Breast epithelium (tissue), 4 donors: ENCODE data around the gene GPR137. TPM values are rescaled to one million over a fixed set of nuclear protein-coding genes. Genes with fewer than 3 reads are reported as not detected.
A peak's percentile ranks its signal among the peaks of the same experiment; 100 is the strongest.

ENCODE experiments used
- DNase-seq, 2 donors: peaks; one replicate each; pipeline ENCODE4 v3.0.0-alpha.2; 2019; ENCODE audit warnings: low spot score in 2 of 2
- H3K27ac ChIP-seq, 2 donors: fragments of 200-600 bp; sonication (generic) in 1 of 2; one replicate each; pipeline ENCODE4 v1.5.1; 2016 to 2019; ENCODE audit warnings: mild to moderate bottlenecking in 1 of 2
- H3K27me3 ChIP-seq, 2 donors: fragments of 200-600 bp; sonication (generic) in 1 of 2; one replicate each; pipeline versions ENCODE4 v1.5.1 to v1.6.0; 2017 to 2019; ENCODE audit warnings: control low read depth in 1 of 2, mild to moderate bottlenecking in 1 of 2
- H3K36me3 ChIP-seq: fragments of 200-600 bp; one replicate; pipeline ENCODE4 v1.5.1; 2019
- H3K4me1 ChIP-seq, 2 donors: fragments of 200-600 bp; sonication (generic); one replicate each; pipeline ENCODE4 v1.5.1; 2016 to 2019; ENCODE audit warnings: control low read depth in 1 of 2
- H3K4me3 ChIP-seq, 3 donors: fragments of 200-600 bp; sonication (generic); 1 replicate in 2 of 3; 2 replicates in 1 of 3; pipeline ENCODE4 v1.5.1; 2016 to 2019; ENCODE audit warnings: mild to moderate bottlenecking in 3 of 3, moderate library complexity in 2 of 3
- H3K9me3 ChIP-seq, 2 donors: fragments of 200-600 bp; sonication (generic) in 1 of 2; one replicate each; pipeline ENCODE4 v1.5.1; 2016 to 2019; ENCODE audit warnings: control low read depth in 1 of 2
- POLR2A ChIP-seq: fragments of 450-650 bp; IDR thresholded peaks from one replicate; pipeline ENCODE4 v1.6.1; 2016; ENCODE audit warnings: antibody characterized with exemption, mild to moderate bottlenecking, moderate library complexity
- POLR2AphosphoS5 ChIP-seq, 3 donors: sonication (generic); formaldehyde crosslinking; IDR thresholded peaks; one replicate each; pipeline ENCODE4 v1.6.1; 2017; ENCODE audit warnings: antibody characterized with exemption in 3 of 3
- intact Hi-C: fragments of 100-400 bp; cut with DNase I; formaldehyde crosslinking; loops from one replicate; pipeline ENCODE4 v1.15.1; 2023; ENCODE audit warnings: low total_unique reads
- total RNA-seq, 3 donors: library from RNA; depleted of rRNA; stranded (reverse); fragments of >200 nt; gene quantifications; one replicate each; pipeline ENCODE4 v1.1.0, GENCODE V29; 2016
- TF ChIP-seq, protein P1 (sequence below), 3 donors: fragments of 450-650 bp; IDR thresholded peaks; one replicate each; pipeline ENCODE4 v1.5.1; 2016 to 2017; ENCODE audit warnings: antibody characterized with exemption in 3 of 3, mild to moderate bottlenecking in 3 of 3, moderate library complexity in 3 of 3

Gene GPR137
- total RNA-seq, 3 donors from 2014 or later, result 8.9 to 14.7 (median 11.1) TPM

DNA sequence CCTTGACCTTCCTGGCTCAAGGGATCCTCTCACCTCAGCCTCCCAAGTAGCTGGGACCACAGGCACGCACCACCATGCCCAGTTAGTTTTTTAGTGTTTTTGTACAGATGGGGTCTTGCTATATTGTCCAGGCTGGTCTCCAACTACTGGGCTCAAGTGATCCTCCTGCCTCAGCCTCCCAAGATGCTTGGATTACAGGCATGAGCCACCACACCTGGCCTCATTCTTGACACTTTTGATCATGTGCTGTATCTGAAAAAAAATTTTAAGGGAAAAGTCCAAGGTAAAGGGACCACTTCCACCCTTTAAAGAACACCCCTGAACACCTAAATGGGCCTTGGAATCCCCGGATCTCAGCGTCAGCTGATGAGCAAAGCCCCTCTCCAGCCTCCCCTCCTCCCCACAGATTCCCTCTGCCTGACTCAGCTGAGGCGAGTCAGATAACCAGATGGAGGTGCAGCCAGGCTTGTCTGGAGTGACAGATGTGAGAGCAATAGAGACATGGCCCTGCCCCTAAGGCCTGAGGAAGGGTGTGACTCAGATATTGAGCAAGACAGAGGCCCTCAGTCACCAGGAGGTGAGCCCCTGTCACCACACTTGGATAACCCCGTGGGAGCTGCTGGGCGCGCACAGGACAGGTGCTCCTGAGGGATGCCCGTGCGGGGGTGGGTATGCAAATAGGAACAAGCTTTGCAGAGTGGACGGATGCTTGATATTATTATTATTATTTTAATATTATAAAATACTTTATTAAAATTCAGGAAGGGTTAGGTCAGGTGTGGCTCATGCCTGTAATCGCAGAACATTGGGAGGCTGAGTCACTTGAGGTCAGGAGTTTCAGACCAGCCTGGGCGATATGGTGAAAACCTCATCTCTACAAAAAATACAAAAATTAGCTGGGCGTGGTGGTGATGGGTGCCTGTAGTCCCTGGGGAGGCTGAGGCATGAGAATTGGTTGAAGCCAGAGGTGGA is 49.4 kb downstream of the GPR137 start:
- H3K27ac ChIP-seq, result no peak overlapping the region
- no peaks in the 10 kb centered on the region for H3K27me3 ChIP-seq
- H3K9me3 ChIP-seq, result no peaks in the 10 kb centered on the region
- H3K4me1 ChIP-seq, result no peaks in the 10 kb centered on the region
- intact Hi-C loops, result no loop called here
- DNase-seq, result no peak
- H3K36me3 ChIP-seq, result no peaks in the 10 kb centered on the region
- TF ChIP-seq POLR2A, result no peak
- TF ChIP-seq, protein P1, sequence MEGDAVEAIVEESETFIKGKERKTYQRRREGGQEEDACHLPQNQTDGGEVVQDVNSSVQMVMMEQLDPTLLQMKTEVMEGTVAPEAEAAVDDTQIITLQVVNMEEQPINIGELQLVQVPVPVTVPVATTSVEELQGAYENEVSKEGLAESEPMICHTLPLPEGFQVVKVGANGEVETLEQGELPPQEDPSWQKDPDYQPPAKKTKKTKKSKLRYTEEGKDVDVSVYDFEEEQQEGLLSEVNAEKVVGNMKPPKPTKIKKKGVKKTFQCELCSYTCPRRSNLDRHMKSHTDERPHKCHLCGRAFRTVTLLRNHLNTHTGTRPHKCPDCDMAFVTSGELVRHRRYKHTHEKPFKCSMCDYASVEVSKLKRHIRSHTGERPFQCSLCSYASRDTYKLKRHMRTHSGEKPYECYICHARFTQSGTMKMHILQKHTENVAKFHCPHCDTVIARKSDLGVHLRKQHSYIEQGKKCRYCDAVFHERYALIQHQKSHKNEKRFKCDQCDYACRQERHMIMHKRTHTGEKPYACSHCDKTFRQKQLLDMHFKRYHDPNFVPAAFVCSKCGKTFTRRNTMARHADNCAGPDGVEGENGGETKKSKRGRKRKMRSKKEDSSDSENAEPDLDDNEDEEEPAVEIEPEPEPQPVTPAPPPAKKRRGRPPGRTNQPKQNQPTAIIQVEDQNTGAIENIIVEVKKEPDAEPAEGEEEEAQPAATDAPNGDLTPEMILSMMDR (IDR thresholded peaks at IDR 0.05), result no peak
- TF ChIP-seq POLR2AphosphoS5 (IDR thresholded peaks at IDR 0.05), result peak in 1 of 3 donors; percentile 14
- no peak overlapping the region for H3K4me3 ChIP-seq

DNA sequence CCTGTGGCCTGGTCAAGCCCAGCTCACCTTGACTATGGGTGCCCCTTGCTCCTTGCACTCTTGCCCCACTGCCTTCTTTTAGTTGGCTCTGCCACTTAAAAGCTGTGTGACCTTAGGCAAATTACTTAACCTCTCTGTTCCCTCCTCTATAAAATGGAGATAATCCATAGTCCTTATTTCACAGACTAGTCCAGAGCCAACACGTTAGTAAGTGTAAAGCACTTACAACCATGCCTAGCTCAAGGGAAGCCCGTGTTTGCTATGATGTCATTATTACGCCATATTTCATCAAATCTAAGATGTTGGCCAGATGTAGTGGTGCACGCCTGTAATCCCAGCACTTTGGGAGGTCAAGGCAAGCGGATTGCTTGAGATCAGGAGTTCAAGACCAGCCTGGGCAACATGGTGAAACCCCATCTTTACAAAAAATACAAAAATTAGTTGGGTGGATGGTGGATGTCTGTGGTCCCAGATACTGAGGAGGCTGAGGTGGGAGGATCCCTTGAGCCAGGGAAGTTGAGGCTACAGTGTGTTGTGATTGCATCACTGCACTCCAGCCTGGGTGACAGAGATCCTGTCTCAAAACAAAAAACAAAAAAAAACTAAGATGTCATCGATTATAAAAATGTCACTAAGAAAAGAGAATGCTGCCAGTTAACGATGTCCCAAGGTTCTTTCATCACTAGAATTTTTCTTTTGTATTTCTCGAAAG is 52.0 kb downstream of the GPR137 start:
- no peak for DNase-seq
- no peak overlapping the region for H3K27ac ChIP-seq
- H3K9me3 ChIP-seq, result no peaks in the 10 kb centered on the region
- intact Hi-C loops, result no loop called here
- H3K27me3 ChIP-seq, result no peaks in the 10 kb centered on the region
- no peak overlapping the region for H3K4me3 ChIP-seq
- TF ChIP-seq, protein P1 (IDR thresholded peaks at IDR 0.05), result no peak
- TF ChIP-seq POLR2A, result no peak
- no peak for TF ChIP-seq POLR2AphosphoS5 (IDR thresholded peaks at IDR 0.05)
- H3K36me3 ChIP-seq, result no peaks in the 10 kb centered on the region
- peaks cover 0 to 4% of the 10 kb centered on the region in 2 donors for H3K4me1 ChIP-seq

DNA sequence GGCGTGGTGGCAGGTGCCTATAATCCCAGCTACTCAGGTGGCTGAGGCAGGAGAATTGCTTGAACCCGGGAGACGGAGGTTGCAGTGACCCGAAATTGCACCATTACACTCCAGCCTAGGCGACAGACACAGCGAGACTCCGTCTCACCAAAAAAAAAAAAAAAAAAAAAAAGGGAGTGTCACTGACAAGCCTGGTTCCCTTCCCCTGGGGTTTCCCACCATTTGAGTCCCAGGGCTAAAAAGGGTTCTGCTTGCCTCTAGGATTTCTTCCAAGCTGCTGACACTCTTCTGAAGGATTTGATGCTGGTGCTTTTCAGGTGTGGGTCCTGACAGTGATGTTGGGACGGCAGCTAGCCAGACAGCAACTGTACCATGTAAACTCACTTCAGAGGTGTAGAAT is 53.1 kb downstream of the GPR137 start:
- H3K27ac ChIP-seq, result no peak overlapping the region
- TF ChIP-seq POLR2AphosphoS5 (IDR thresholded peaks at IDR 0.05) (no peak), POLR2A (no peak)
- TF ChIP-seq, protein P1 (IDR thresholded peaks at IDR 0.05), result no peak
- DNase-seq, result no peak
- H3K4me1 ChIP-seq, result peaks cover 0 to 4% of the 10 kb centered on the region in 2 donors
- no peaks in the 10 kb centered on the region for H3K36me3 ChIP-seq
- H3K4me3 ChIP-seq, result no peak overlapping the region
- intact Hi-C loops, result no loop called here
- H3K9me3 ChIP-seq, result no peaks in the 10 kb centered on the region
- H3K27me3 ChIP-seq, result no peaks in the 10 kb centered on the region

Other genes starting within 250 kb of the GPR137 start
- not detected for gene FLRT1, start 249.9 kb upstream of the GPR137 start, total RNA-seq
- gene MACROD1, start 119.7 kb upstream of the GPR137 start, total RNA-seq, result 100 to 1,000 TPM in 1 of 3 donors, 10 to 100 TPM in 2; 19.7 to 113 (median 40.3) TPM
- gene STIP1, start 99.7 kb upstream of the GPR137 start, total RNA-seq, result 100 to 1,000 TPM in 2 of 3 donors, 10 to 100 TPM in 1; 88.5 to 114 (median 106) TPM
- 10 to 100 TPM; 14.0 to 42.2 (median 17.4) TPM for gene FERMT3, start 79.1 kb upstream of the GPR137 start, total RNA-seq
- 10 to 100 TPM; 42.9 to 54.1 (median 51.1) TPM for gene TRPT1, start 59.7 kb upstream of the GPR137 start, total RNA-seq
- gene NUDT22, start 59.6 kb upstream of the GPR137 start, total RNA-seq, result 10 to 100 TPM; 34.2 to 58.0 (median 36.7) TPM
- gene DNAJC4, start 55.3 kb upstream of the GPR137 start, total RNA-seq, result 10 to 100 TPM; 23.6 to 33.5 (median 32.6) TPM
- gene VEGFB, start 51.3 kb upstream of the GPR137 start, total RNA-seq, result 100 to 1,000 TPM in 1 of 3 donors, 10 to 100 TPM in 2; 45.1 to 223 (median 53.4) TPM
- 10 to 100 TPM; 51.4 to 77.3 (median 54.6) TPM for gene FKBP2, start 44.8 kb upstream of the GPR137 start, total RNA-seq
- gene PPP1R14B, start 38.9 kb upstream of the GPR137 start, total RNA-seq, result 100 to 1,000 TPM in 1 of 3 donors, 10 to 100 TPM in 2; 63.0 to 101 (median 64.7) TPM
- 10 to 100 TPM; 15.5 to 20.5 (median 19.0) TPM for gene PLCB3, start 34.3 kb upstream of the GPR137 start, total RNA-seq
- gene BAD, start 1.2 kb upstream of the GPR137 start, total RNA-seq, result 100 to 1,000 TPM in 1 of 3 donors, 10 to 100 TPM in 2; 80.3 to 107 (median 87.5) TPM
- gene KCNK4, start 5.5 kb downstream of the GPR137 start, total RNA-seq, result 1 to 10 TPM in 1 of 3 donors, not detected in 2; 2.3 TPM
- gene CATSPERZ, start 14.5 kb downstream of the GPR137 start, total RNA-seq, result 1 to 10 TPM in 1 of 3 donors, not detected in 2; 1.8 TPM
- gene ESRRA, start 19.7 kb downstream of the GPR137 start, total RNA-seq, result 10 to 100 TPM; 38.2 to 43.9 (median 39.5) TPM
- 100 to 1,000 TPM; 206 to 266 (median 262) TPM for gene TRMT112, start 31.7 kb downstream of the GPR137 start, total RNA-seq
- gene PRDX5, start 32.3 kb downstream of the GPR137 start, total RNA-seq, result 100 to 1,000 TPM; 241 to 327 (median 262) TPM
- 10 to 100 TPM in 1 of 3 donors, 1 to 10 TPM in 2; 3.3 to 10.7 (median 5.9) TPM for gene CCDC88B, start 54.4 kb downstream of the GPR137 start, total RNA-seq
- 10 to 100 TPM; 16.7 to 20.6 (median 19.4) TPM for gene RPS6KA4, start 73.3 kb downstream of the GPR137 start, total RNA-seq